ENCODE data around the gene SLC30A1.

- TF ChIP-seq CTCF (IDR thresholded peaks at IDR 0.05) (no peak), POLR2A (IDR thresholded peaks at IDR 0.05) (no peak)
Observed at GRCh38 chr1:211603713-211604112, 24.8 kb upstream of the SLC30A1 start.

All from adrenal gland (tissue), 5 donors.